ENCODE data around the gene REPS1.

The REPS1 gene

GRCh38 chr6:139010674-139011073 is 22.6 kb upstream of the REPS1 start:
- H3K36me3 ChIP-seq: no peaks in the 10 kb centered on the region
- no peak overlapping the region for H3K4me3 ChIP-seq (ENCODE audit: low read depth in 1 of 2, low read length in 1 of 2)
- no peaks in the 10 kb centered on the region for H3K4me1 ChIP-seq (ENCODE audit: control insufficient read depth in 1 of 2, insufficient read depth in 1 of 2, low read depth in 1 of 2, low read length in 1 of 2)
- no peaks in the 10 kb centered on the region for H3K9me3 ChIP-seq
- no peak overlapping the region for H3K27ac ChIP-seq
- TF ChIP-seq CTCF (IDR thresholded peaks at IDR 0.05): no peak
- no peaks in the 10 kb centered on the region for H3K27me3 ChIP-seq

- Histone ChIP-seq H3K4me1 (ENCODE audit: control insufficient read depth in 1 of 2, insufficient read depth in 1 of 2, low read depth in 1 of 2, low read length in 1 of 2) (no peaks in the 10 kb centered on the region), H3K27me3 (no peaks in the 10 kb centered on the region), H3K36me3 (no peaks in the 10 kb centered on the region), H3K27ac (no peak overlapping the region), H3K9me3 (no peaks in the 10 kb centered on the region), H3K4me3 (ENCODE audit: low read depth in 1 of 2, low read length in 1 of 2) (no peak overlapping the region)
- no peak for TF ChIP-seq CTCF (IDR thresholded peaks at IDR 0.05)
Observed at GRCh38 chr6:139008117-139008516, 20.1 kb upstream of the REPS1 start.

GRCh38 chr6:139007428-139007827 is 19.4 kb upstream of the REPS1 start:
- H3K36me3 ChIP-seq: no peaks in the 10 kb centered on the region
- H3K4me3 ChIP-seq (ENCODE audit: low read depth in 1 of 2, low read length in 1 of 2): no peak overlapping the region
- no peaks in the 10 kb centered on the region for H3K4me1 ChIP-seq (ENCODE audit: control insufficient read depth in 1 of 2, insufficient read depth in 1 of 2, low read depth in 1 of 2, low read length in 1 of 2)
- no peak for TF ChIP-seq CTCF (IDR thresholded peaks at IDR 0.05)
- H3K9me3 ChIP-seq: no peaks in the 10 kb centered on the region
- no peaks in the 10 kb centered on the region for H3K27me3 ChIP-seq
- no peak overlapping the region for H3K27ac ChIP-seq

GRCh38 chr6:139006477-139006876 is 18.4 kb upstream of the REPS1 start:
- Histone ChIP-seq H3K27ac (no peak overlapping the region), H3K4me3 (ENCODE audit: low read depth in 1 of 2, low read length in 1 of 2) (no peak overlapping the region), H3K36me3 (no peaks in the 10 kb centered on the region), H3K4me1 (ENCODE audit: control insufficient read depth in 1 of 2, insufficient read depth in 1 of 2, low read depth in 1 of 2, low read length in 1 of 2) (no peaks in the 10 kb centered on the region), H3K9me3 (no peaks in the 10 kb centered on the region), H3K27me3 (no peaks in the 10 kb centered on the region)
- no peak for TF ChIP-seq CTCF (IDR thresholded peaks at IDR 0.05)

- Histone ChIP-seq H3K4me3 (ENCODE audit: low read depth in 1 of 2, low read length in 1 of 2) (no peak overlapping the region), H3K27me3 (no peaks in the 10 kb centered on the region), H3K27ac (no peak overlapping the region), H3K36me3 (no peaks in the 10 kb centered on the region), H3K4me1 (ENCODE audit: control insufficient read depth in 1 of 2, insufficient read depth in 1 of 2, low read depth in 1 of 2, low read length in 1 of 2) (peaks cover 0 to 3% of the 10 kb centered on the region in 2 experiments), H3K9me3 (no peaks in the 10 kb centered on the region)
- TF ChIP-seq CTCF (IDR thresholded peaks at IDR 0.05): no peak
Observed at GRCh38 chr6:139003751-139004150, 15.7 kb upstream of the REPS1 start.
